Measurements from ENCODE around the gene SZT2. TPM values are rescaled to one million over a fixed set of nuclear protein-coding genes. Genes with fewer than 3 reads are reported as not detected.

Gene SZT2
- total and polyA plus RNA-seq, 2 of the 13 experiments (the other 11 are each of a cell fraction or from before 2014, with no cell fraction given): 8.0 to 8.8 TPM

GRCh38 chr1:43358746-43359693 is 30.7 kb upstream of the SZT2 start, which contains the start of gene CDC20:
TSS of gene CDC20 (plus strand) at chr1:43358981. CDS start at chr1:43359216, 235 bp downstream.
- BruUV-seq (replicated peaks): TSS peak; percentile 80
- peak within 1 kb of the TSS; percentile 92 to 97 (median 97) for H3K4me3 ChIP-seq (replicated peaks in 1 of 3; ENCODE audit: insufficient read depth in 1 of 3, low read depth in 2 of 3, low read length in 3 of 3)
- no peaks in the 10 kb centered on the region; a peak in 1 of 5 replicates for H3K27me3 ChIP-seq (ENCODE audit: control insufficient read depth in 1 of 2, insufficient read depth in 2 of 2, low read length in 2 of 2)
- no peaks in the 10 kb centered on the region for H4K20me1 ChIP-seq (ENCODE audit: insufficient read depth, low read length)
- peaks cover 11 to 26% of the 10 kb centered on the region in 2 experiments for H3K36me3 ChIP-seq (replicated peaks in 1 of 2; ENCODE audit: control insufficient read depth in 1 of 2, insufficient read depth in 2 of 2, low read length in 2 of 2)
- peaks cover 63% of the 10 kb centered on the region for H3K4me1 ChIP-seq (ENCODE audit: insufficient read depth, low read length)
- H3K9me3 ChIP-seq (ENCODE audit: low read length): no peaks in the 10 kb centered on the region
- POLR2A ChIA-PET: interaction anchor here (0.6 to 1.9 kb wide), 12 partner anchors 9 to 291 kb away, joined by 3 to 29 read pairs (median 5); partner anchors contain the start of genes C1orf210, ELOVL1, KDM4A and MED8
- in situ Hi-C loops (cut with HindIII; ENCODE audit: extremely low pct_ligation_motif_present, low pct_unique_long_range_greater_than_20kb): no loop called here
- peak; percentile 96 for ATAC-seq
- CTCF ChIA-PET (ENCODE audit: low intra/inter-chr PET ratio, low total read pairs): interaction anchor here (1.0 to 1.5 kb wide), 2 partner anchors 121 to 132 kb away, joined by 4 to 9 read pairs; no protein-coding TSS in a partner anchor
- WGBS (ENCODE audit: low lambda C conversion rate): under 1% methylated on average over 24 of the region's 59 CpGs
- intact Hi-C loops (cut with micrococcal nuclease; ENCODE audit: unreplicated experiment): loop anchor here (1.0 kb wide), 2 partner anchors 55 to 121 kb away; no protein-coding TSS in a partner anchor
- H3K27ac ChIP-seq (ENCODE audit: extremely low read length, insufficient read depth, low read length): peak within 1 kb of the TSS; percentile 76
- peak within 1 kb of the TSS; percentile 98 for H3K4me2 ChIP-seq (ENCODE audit: low read depth, low read length)
- H3K79me2 ChIP-seq (ENCODE audit: insufficient read depth, low read length): peaks cover 29% of the 10 kb centered on the region
- H3K9ac ChIP-seq (ENCODE audit: insufficient read depth, low read depth, low read length): peak within 1 kb of the TSS; percentile 82
- FAIRE-seq: peak; percentile 79
- DNase-seq (ENCODE audit: low spot score): peak; percentile 97
- H2AFZ ChIP-seq (ENCODE audit: low read length): peak within 1 kb of the TSS; percentile 46
- TF ChIP-seq U2AF1 (optimal IDR thresholded peaks at IDR 0.05; ENCODE audit: low read depth, low read length): peak; percentile 27
- TF ChIP-seq KDM3A (CRISPR knock-in tag; IDR thresholded peaks at IDR 0.05; ENCODE audit: low read depth): no peak
- peak; percentile 72; the same call in 1 of the 2 replicates for TF ChIP-seq DMAP1 (CRISPR knock-in tag; IDR thresholded peaks at IDR 0.05)
- peak; percentile 98 for TF ChIP-seq ATF7-NPFF (CRISPR knock-in tag; IDR thresholded peaks at IDR 0.05; ENCODE audit: low read depth)
- TF ChIP-seq, protein P1, sequence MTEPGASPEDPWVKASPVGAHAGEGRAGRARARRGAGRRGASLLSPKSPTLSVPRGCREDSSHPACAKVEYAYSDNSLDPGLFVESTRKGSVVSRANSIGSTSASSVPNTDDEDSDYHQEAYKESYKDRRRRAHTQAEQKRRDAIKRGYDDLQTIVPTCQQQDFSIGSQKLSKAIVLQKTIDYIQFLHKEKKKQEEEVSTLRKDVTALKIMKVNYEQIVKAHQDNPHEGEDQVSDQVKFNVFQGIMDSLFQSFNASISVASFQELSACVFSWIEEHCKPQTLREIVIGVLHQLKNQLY (CRISPR knock-in tag; IDR thresholded peaks at IDR 0.05): no peak
- TF ChIP-seq HDAC1 (CRISPR knock-in tag; IDR thresholded peaks at IDR 0.05): peak; percentile 100
- no peak for TF ChIP-seq JDP2 (CRISPR knock-in tag; IDR thresholded peaks at IDR 0.05; ENCODE audit: borderline replicate concordance)
- TF ChIP-seq NFIC (IDR thresholded peaks at IDR 0.05; ENCODE audit: low read length): no peak
- TF ChIP-seq TOE1 (CRISPR knock-in tag; IDR thresholded peaks at IDR 0.05): no peak
- peak; percentile 52; the same call in 1 of the 2 replicates for TF ChIP-seq FOXK1 (CRISPR knock-in tag; IDR thresholded peaks at IDR 0.05; ENCODE audit: borderline replicate concordance, low read depth)
- no peak; the same call in 1 of the 2 replicates for TF ChIP-seq KLF6 (CRISPR knock-in tag; IDR thresholded peaks at IDR 0.05)
- peak; percentile 72; the same call in 1 of the 2 replicates for TF ChIP-seq PCBP1 (IDR thresholded peaks at IDR 0.05; ENCODE audit: borderline replicate concordance, low read depth, low read length)
- no peak for TF ChIP-seq TRIM24 (CRISPR knock-in tag; IDR thresholded peaks at IDR 0.05)
- TF ChIP-seq HOXA5 (CRISPR knock-in tag; IDR thresholded peaks at IDR 0.05): no peak; the same call in 1 of the 2 replicates
- TF ChIP-seq, protein P2, sequence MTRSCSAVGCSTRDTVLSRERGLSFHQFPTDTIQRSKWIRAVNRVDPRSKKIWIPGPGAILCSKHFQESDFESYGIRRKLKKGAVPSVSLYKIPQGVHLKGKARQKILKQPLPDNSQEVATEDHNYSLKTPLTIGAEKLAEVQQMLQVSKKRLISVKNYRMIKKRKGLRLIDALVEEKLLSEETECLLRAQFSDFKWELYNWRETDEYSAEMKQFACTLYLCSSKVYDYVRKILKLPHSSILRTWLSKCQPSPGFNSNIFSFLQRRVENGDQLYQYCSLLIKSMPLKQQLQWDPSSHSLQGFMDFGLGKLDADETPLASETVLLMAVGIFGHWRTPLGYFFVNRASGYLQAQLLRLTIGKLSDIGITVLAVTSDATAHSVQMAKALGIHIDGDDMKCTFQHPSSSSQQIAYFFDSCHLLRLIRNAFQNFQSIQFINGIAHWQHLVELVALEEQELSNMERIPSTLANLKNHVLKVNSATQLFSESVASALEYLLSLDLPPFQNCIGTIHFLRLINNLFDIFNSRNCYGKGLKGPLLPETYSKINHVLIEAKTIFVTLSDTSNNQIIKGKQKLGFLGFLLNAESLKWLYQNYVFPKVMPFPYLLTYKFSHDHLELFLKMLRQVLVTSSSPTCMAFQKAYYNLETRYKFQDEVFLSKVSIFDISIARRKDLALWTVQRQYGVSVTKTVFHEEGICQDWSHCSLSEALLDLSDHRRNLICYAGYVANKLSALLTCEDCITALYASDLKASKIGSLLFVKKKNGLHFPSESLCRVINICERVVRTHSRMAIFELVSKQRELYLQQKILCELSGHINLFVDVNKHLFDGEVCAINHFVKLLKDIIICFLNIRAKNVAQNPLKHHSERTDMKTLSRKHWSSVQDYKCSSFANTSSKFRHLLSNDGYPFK (CRISPR knock-in tag; IDR thresholded peaks at IDR 0.05; ENCODE audit: borderline replicate concordance): no peak
- no peak; the same call in 1 of the 2 replicates for TF ChIP-seq ZNF782 (CRISPR knock-in tag; IDR thresholded peaks at IDR 0.05; ENCODE audit: borderline replicate concordance)
- TF ChIP-seq ZNF230 (CRISPR knock-in tag; IDR thresholded peaks at IDR 0.05): no peak
- no peak for TF ChIP-seq ZNF383 (CRISPR knock-in tag; IDR thresholded peaks at IDR 0.05; ENCODE audit: borderline replicate concordance)
- TF ChIP-seq, protein P3, sequence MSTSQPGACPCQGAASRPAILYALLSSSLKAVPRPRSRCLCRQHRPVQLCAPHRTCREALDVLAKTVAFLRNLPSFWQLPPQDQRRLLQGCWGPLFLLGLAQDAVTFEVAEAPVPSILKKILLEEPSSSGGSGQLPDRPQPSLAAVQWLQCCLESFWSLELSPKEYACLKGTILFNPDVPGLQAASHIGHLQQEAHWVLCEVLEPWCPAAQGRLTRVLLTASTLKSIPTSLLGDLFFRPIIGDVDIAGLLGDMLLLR (CRISPR knock-in tag; IDR thresholded peaks at IDR 0.05): no peak
- peak; percentile 47; the same call in 1 of the 2 replicates for TF ChIP-seq KMT2A (CRISPR knock-in tag; IDR thresholded peaks at IDR 0.05)
